GM23338 (cell line): Measurements from ENCODE around the gene PDIA6. TPM values are rescaled to one million over a fixed set of nuclear protein-coding genes. Genes with fewer than 3 reads are reported as not detected.

ENCODE experiments used
- ATAC-seq: fragments of 200-7000 bp; cut with Tn5 transposase; 3 replicates; pipeline ENCODE4 v1.9.1; 2020
- DNase-seq: peaks from one replicate; pipeline ENCODE4 v3.0.0-alpha.2; 2015; ENCODE audit warnings: low spot score
- H2AFZ ChIP-seq: fragments of 200-600 bp; sonication (generic); 2 replicates; pipeline ENCODE4 v1.8.0; 2016; ENCODE audit warnings: antibody characterized with exemption, mild to moderate bottlenecking, moderate library complexity
- H3F3A ChIP-seq: fragments of 200-600 bp; sonication (generic); replicated peaks from 2 replicates; pipeline ENCODE4 v1.8.0; 2017; ENCODE audit warnings: antibody characterized with exemption, mixed run types, low read depth
- H3K27ac ChIP-seq: fragments of 200-600 bp; sonication (generic); 2 replicates; pipeline ENCODE4 v1.6.1; 2016; ENCODE audit warnings: low read depth
- H3K27me3 ChIP-seq: fragments of 200-600 bp; sonication (generic); 2 replicates; pipeline ENCODE4 v1.8.0; 2016; ENCODE audit warnings: mild to moderate bottlenecking, mixed run types, moderate library complexity; ENCODE audit not compliant: insufficient read depth
- H3K36me3 ChIP-seq: fragments of 200-600 bp; sonication (generic); 2 replicates; pipeline ENCODE4 v1.8.0; 2016; ENCODE audit warnings: mild to moderate bottlenecking; ENCODE audit not compliant: insufficient read depth
- H3K4me1 ChIP-seq: fragments of 200-600 bp; sonication (generic); 2 replicates; pipeline ENCODE4 v1.8.0; 2016; ENCODE audit warnings: mild to moderate bottlenecking, moderate library complexity; ENCODE audit not compliant: insufficient read depth
- H3K4me2 ChIP-seq: fragments of 200-600 bp; sonication (generic); 2 replicates; pipeline ENCODE4 v1.7.1; 2017; ENCODE audit warnings: mixed run types
- H3K4me3 ChIP-seq: fragments of 200-600 bp; sonication (generic); 2 replicates; pipeline ENCODE4 v1.6.1; 2016; ENCODE audit warnings: mixed run types
- H3K79me2 ChIP-seq: fragments of 200-600 bp; sonication (generic); replicated peaks from 2 replicates; pipeline ENCODE4 v1.8.0; 2017; ENCODE audit warnings: mild to moderate bottlenecking; ENCODE audit not compliant: insufficient read depth
- H3K9me2 ChIP-seq: fragments of 200-600 bp; sonication (generic); 2 replicates; pipeline ENCODE4 v1.8.0; 2017; ENCODE audit not compliant: insufficient read depth
- H4K20me1 ChIP-seq: fragments of 200-600 bp; sonication (generic); replicated peaks from 2 replicates; pipeline ENCODE4 v1.8.0; 2017; ENCODE audit warnings: mild to moderate bottlenecking; ENCODE audit not compliant: insufficient read depth
- H3K27ac Mint-ChIP-seq: 2 replicates; pipeline ENCODE4 v1.8.0; 2020; ENCODE audit warnings: inconsistent platforms, mild to moderate bottlenecking, moderate library complexity, mixed read lengths
- H3K27me3 Mint-ChIP-seq: 3 replicates; pipeline ENCODE4 v1.8.0; 2022; ENCODE audit warnings: low read depth, mild to moderate bottlenecking, moderate library complexity, mixed read lengths, inconsistent platforms; ENCODE audit not compliant: insufficient read depth, poor library complexity
- H3K36me3 Mint-ChIP-seq: 3 replicates; pipeline ENCODE4 v1.8.0; 2021; ENCODE audit warnings: low read depth, mild to moderate bottlenecking, inconsistent platforms, moderate library complexity, mixed read lengths
- H3K4me1 Mint-ChIP-seq: 3 replicates; pipeline ENCODE4 v1.8.0; 2020; ENCODE audit warnings: mild to moderate bottlenecking, inconsistent platforms, mixed read lengths
- H3K4me3 Mint-ChIP-seq: 3 replicates; pipeline ENCODE4 v1.8.0; 2021; ENCODE audit warnings: moderate library complexity, mild to moderate bottlenecking, inconsistent platforms, mixed read lengths
- H3K9me3 Mint-ChIP-seq: 3 replicates; pipeline ENCODE4 v1.8.0; 2020; ENCODE audit warnings: moderate library complexity, mild to moderate bottlenecking, inconsistent platforms, mixed read lengths
- CREB1 ChIP-seq: fragments of 250-450 bp; sonication (Bioruptor Pico); IDR thresholded peaks from 2 replicates; pipeline ENCODE4 v1.5.0; 2020; ENCODE audit warnings: low read depth, mild to moderate bottlenecking, moderate library complexity
- EZH2 ChIP-seq: fragments of 200-600 bp; sonication (generic); IDR thresholded peaks from one replicate; pipeline ENCODE4 v1.8.0; 2017; ENCODE audit warnings: antibody characterized with exemption, mild to moderate bottlenecking, low read depth; ENCODE audit not compliant: unreplicated experiment
- EZH2phosphoT487 ChIP-seq: fragments of 200-600 bp; sonication (generic); IDR thresholded peaks from one replicate; pipeline ENCODE4 v1.8.1; 2018; ENCODE audit warnings: antibody characterized with exemption; ENCODE audit not compliant: unreplicated experiment
- JUNB ChIP-seq: IDR thresholded peaks from one replicate; pipeline ENCODE4 v1.6.1; 2016; ENCODE audit warnings: antibody characterized with exemption; ENCODE audit not compliant: unreplicated experiment
- NANOG ChIP-seq: IDR thresholded peaks from 2 replicates; pipeline ENCODE4 v1.6.1; 2016; ENCODE audit warnings: antibody characterized with exemption, borderline replicate concordance
- POLR2AphosphoS5 ChIP-seq: IDR thresholded peaks from 2 replicates; pipeline ENCODE4 v1.6.1; 2016; ENCODE audit warnings: antibody characterized with exemption, low read depth
- STAT1 ChIP-seq: IDR thresholded peaks from one replicate; pipeline ENCODE4 v1.6.1; 2016; ENCODE audit warnings: antibody characterized with exemption; ENCODE audit not compliant: unreplicated experiment
- ZNF114 ChIP-seq: fragments of 250-450 bp; sonication (Bioruptor Pico); IDR thresholded peaks from 2 replicates; pipeline ENCODE4 v1.5.0; 2020; ENCODE audit warnings: mild to moderate bottlenecking, moderate library complexity
- ZNF331 ChIP-seq: fragments of 250-450 bp; sonication (Bioruptor Pico); IDR thresholded peaks from 2 replicates; pipeline ENCODE4 v1.5.0; 2020; ENCODE audit warnings: low read depth, mild to moderate bottlenecking, moderate library complexity
- ZNF462 ChIP-seq: fragments of 250-450 bp; sonication (Bioruptor Pico); IDR thresholded peaks from 2 replicates; pipeline ENCODE4 v1.5.0; 2020; ENCODE audit warnings: mild to moderate bottlenecking, moderate library complexity
- polyA plus RNA-seq: library from polyadenylated mRNA; unstranded; fragments of >200 nt; fragmentation: Nextera tagmentation; extraction: Ambion mirVana; gene quantifications from 2 replicates; pipeline ENCODE4 v1.2.1, GENCODE V29; 2016
- total RNA-seq: library from RNA; depleted of rRNA; stranded (reverse); fragments of >200 nt; shearing (Covaris generic); gene quantifications from 2 replicates; pipeline ENCODE4 v1.2.3, GENCODE V29; 2014
- TF ChIP-seq, protein P1 (sequence below): IDR thresholded peaks from one replicate; pipeline ENCODE4 v1.6.1; 2018; ENCODE audit warnings: antibody characterized with exemption; ENCODE audit not compliant: unreplicated experiment
- TF ChIP-seq, protein P2 (sequence below), 2 experiments: fragments of 200-600 bp in 1 of 2; sonication (generic) in 1 of 2; conservative IDR thresholded peaks; 2 replicates each; pipeline versions ENCODE4 v1.5.1 to v1.6.1; 2016 to 2017; ENCODE audit warnings: antibody characterized with exemption in 2 of 2, low read depth in 2 of 2, mild to moderate bottlenecking in 2 of 2, moderate library complexity in 1 of 2
- TF ChIP-seq, protein P3 (sequence below): IDR thresholded peaks from 2 replicates; pipeline ENCODE4 v1.6.1; 2016; ENCODE audit warnings: antibody characterized with exemption

Gene PDIA6
- total and polyA plus RNA-seq, 2 experiments from 2014 or later, result 331 to 382 TPM

DNA sequence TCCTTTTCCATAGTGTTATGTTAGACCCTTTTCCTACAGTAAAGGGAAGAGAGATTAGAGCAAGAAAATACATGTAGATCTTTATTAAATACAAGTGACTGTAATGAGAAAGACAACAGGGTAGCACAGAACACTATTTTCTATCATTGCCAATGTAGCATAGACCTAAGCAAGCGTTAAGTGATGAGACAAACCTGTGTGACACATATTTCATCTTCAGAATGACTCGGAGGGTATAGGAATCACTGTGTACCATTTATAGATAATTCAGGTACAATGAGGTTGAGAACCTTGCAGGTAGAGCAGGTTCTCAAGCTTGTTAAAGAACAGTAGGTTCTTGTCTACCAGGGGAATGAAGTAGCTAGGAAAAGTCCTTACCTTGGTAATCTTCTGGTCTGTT, 15.9 kb downstream of the PDIA6 start:
- H3K4me3 ChIP-seq, result no peak overlapping the region
- peaks cover 1% of the 10 kb centered on the region for H3K27me3 Mint-ChIP-seq
- no peak overlapping the region for H3K4me3 Mint-ChIP-seq
- DNase-seq (no peak), ATAC-seq (no peak)
- no peak overlapping the region for H2AFZ ChIP-seq
- H3K36me3 Mint-ChIP-seq, result peaks cover 85% of the 10 kb centered on the region
- H3K79me2 ChIP-seq, result peaks cover 71% of the 10 kb centered on the region
- no peak overlapping the region for H3K27ac Mint-ChIP-seq
- H3K36me3 ChIP-seq, result peaks cover 79% of the 10 kb centered on the region
- H3K27ac ChIP-seq, result no peak overlapping the region
- H3F3A ChIP-seq, result 0 out of 2 replicates have a peak, but pooled peaks cover 3% of the 10 kb centered on the region
- peaks cover 64% of the 10 kb centered on the region for H4K20me1 ChIP-seq
- TF ChIP-seq CREB1 (no peak), EZH2 (no peak), ZNF114 (CRISPR knock-in tag) (no peak), EZH2phosphoT487 (no peak), POLR2AphosphoS5 (no peak), NANOG (no peak), STAT1 (no peak), JUNB (no peak), ZNF331 (CRISPR knock-in tag) (no peak), ZNF462 (CRISPR knock-in tag) (no peak)
- TF ChIP-seq, protein P1, sequence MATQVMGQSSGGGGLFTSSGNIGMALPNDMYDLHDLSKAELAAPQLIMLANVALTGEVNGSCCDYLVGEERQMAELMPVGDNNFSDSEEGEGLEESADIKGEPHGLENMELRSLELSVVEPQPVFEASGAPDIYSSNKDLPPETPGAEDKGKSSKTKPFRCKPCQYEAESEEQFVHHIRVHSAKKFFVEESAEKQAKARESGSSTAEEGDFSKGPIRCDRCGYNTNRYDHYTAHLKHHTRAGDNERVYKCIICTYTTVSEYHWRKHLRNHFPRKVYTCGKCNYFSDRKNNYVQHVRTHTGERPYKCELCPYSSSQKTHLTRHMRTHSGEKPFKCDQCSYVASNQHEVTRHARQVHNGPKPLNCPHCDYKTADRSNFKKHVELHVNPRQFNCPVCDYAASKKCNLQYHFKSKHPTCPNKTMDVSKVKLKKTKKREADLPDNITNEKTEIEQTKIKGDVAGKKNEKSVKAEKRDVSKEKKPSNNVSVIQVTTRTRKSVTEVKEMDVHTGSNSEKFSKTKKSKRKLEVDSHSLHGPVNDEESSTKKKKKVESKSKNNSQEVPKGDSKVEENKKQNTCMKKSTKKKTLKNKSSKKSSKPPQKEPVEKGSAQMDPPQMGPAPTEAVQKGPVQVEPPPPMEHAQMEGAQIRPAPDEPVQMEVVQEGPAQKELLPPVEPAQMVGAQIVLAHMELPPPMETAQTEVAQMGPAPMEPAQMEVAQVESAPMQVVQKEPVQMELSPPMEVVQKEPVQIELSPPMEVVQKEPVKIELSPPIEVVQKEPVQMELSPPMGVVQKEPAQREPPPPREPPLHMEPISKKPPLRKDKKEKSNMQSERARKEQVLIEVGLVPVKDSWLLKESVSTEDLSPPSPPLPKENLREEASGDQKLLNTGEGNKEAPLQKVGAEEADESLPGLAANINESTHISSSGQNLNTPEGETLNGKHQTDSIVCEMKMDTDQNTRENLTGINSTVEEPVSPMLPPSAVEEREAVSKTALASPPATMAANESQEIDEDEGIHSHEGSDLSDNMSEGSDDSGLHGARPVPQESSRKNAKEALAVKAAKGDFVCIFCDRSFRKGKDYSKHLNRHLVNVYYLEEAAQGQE, result no peak
- TF ChIP-seq, protein P2, sequence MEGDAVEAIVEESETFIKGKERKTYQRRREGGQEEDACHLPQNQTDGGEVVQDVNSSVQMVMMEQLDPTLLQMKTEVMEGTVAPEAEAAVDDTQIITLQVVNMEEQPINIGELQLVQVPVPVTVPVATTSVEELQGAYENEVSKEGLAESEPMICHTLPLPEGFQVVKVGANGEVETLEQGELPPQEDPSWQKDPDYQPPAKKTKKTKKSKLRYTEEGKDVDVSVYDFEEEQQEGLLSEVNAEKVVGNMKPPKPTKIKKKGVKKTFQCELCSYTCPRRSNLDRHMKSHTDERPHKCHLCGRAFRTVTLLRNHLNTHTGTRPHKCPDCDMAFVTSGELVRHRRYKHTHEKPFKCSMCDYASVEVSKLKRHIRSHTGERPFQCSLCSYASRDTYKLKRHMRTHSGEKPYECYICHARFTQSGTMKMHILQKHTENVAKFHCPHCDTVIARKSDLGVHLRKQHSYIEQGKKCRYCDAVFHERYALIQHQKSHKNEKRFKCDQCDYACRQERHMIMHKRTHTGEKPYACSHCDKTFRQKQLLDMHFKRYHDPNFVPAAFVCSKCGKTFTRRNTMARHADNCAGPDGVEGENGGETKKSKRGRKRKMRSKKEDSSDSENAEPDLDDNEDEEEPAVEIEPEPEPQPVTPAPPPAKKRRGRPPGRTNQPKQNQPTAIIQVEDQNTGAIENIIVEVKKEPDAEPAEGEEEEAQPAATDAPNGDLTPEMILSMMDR (conservative IDR thresholded peaks at IDR 0.05; ENCODE audit: low read depth in 2 of 2), result no peak
- TF ChIP-seq, protein P3, sequence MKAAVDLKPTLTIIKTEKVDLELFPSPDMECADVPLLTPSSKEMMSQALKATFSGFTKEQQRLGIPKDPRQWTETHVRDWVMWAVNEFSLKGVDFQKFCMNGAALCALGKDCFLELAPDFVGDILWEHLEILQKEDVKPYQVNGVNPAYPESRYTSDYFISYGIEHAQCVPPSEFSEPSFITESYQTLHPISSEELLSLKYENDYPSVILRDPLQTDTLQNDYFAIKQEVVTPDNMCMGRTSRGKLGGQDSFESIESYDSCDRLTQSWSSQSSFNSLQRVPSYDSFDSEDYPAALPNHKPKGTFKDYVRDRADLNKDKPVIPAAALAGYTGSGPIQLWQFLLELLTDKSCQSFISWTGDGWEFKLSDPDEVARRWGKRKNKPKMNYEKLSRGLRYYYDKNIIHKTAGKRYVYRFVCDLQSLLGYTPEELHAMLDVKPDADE, result no peak
- H3K27me3 ChIP-seq, result no peaks in the 10 kb centered on the region
- H3K4me2 ChIP-seq, result no peak overlapping the region
- H3K4me1 ChIP-seq, result no peaks in the 10 kb centered on the region
- H3K9me2 ChIP-seq, result no peaks in the 10 kb centered on the region
- H3K9me3 Mint-ChIP-seq, result no peaks in the 10 kb centered on the region
- no peaks in the 10 kb centered on the region for H3K4me1 Mint-ChIP-seq
